ENCODE measurements around the gene LYPLAL1.
A peak's percentile ranks its signal among the peaks of the same experiment; 100 is the strongest.

LYPLAL1 gene

DNA sequence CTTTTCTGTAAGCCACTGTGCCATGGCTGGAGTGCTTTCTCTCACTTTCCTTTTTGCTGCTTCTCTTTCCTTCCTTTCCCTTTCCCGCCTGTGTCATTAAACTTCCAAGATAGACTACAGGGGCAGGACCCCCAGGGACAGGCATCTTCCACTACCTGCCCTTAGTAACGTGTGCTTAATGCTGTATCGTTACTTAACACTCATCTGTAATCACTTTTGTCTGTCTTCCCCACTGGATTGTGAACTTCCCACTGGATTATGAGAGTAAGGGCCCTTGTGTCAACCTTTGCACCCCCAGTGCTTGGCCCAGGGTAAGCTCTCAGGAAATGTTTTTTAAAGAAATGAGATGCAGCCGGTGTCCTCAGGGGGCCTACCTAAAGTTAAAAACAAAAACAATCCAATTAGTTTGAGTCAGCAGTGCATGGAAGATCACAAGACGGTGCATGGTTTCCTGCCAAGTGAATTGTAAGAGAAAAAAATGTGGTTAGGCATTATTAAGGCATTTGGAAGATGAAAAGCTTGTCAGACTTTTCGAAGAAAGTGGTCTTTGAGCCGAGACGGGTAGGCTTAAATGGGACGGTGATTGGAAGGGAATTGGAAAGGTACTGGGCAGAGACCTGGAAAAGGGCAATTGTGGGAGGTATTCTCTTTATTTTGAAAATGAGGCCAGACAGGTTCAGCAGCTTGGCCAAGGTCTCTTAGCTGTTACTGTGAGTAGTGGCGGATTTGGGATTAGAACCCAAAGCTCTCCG lies 958 bp downstream of the LYPLAL1 start:
- H3K4me3 ChIP-seq (ENCODE audit: low read depth, low read length): peak overlapping the region; percentile 78
- TF ChIP-seq, protein P1, sequence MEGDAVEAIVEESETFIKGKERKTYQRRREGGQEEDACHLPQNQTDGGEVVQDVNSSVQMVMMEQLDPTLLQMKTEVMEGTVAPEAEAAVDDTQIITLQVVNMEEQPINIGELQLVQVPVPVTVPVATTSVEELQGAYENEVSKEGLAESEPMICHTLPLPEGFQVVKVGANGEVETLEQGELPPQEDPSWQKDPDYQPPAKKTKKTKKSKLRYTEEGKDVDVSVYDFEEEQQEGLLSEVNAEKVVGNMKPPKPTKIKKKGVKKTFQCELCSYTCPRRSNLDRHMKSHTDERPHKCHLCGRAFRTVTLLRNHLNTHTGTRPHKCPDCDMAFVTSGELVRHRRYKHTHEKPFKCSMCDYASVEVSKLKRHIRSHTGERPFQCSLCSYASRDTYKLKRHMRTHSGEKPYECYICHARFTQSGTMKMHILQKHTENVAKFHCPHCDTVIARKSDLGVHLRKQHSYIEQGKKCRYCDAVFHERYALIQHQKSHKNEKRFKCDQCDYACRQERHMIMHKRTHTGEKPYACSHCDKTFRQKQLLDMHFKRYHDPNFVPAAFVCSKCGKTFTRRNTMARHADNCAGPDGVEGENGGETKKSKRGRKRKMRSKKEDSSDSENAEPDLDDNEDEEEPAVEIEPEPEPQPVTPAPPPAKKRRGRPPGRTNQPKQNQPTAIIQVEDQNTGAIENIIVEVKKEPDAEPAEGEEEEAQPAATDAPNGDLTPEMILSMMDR (conservative IDR thresholded peaks at IDR 0.05; ENCODE audit: low read depth, low read length): peak; percentile 2
- DNase-seq (ENCODE audit: low read depth): peak; percentile 98

DNA sequence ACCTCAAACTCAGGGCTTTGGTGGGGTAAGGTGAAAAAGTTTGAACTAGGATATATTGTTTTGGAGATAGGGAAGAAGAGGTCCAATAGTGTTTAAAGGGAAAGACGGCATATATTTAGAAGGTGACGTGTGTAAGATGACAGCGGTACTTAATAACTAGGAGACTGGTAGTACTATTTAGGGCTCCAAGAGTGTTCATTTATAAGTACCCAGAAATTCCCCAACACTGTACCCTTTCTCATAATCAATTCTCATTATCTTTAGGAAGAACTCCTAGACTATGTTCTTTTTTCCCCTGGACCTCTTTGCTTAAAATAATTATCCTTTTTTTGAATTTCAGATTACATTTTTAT lies 1.5 kb downstream of the LYPLAL1 start:
- DNase-seq (ENCODE audit: low read depth): no peak
- TF ChIP-seq, protein P1 (conservative IDR thresholded peaks at IDR 0.05; ENCODE audit: low read depth, low read length): no peak
- H3K4me3 ChIP-seq (ENCODE audit: low read depth, low read length): peak overlapping the region; percentile 78

- peak overlapping the region; percentile 12 for H3K4me3 ChIP-seq (ENCODE audit: low read depth, low read length)
- DNase-seq (ENCODE audit: low read depth): no peak
- TF ChIP-seq, protein P1 (conservative IDR thresholded peaks at IDR 0.05; ENCODE audit: low read depth, low read length): no peak
Measured at GRCh38 chr1:219176168-219176567, 2.5 kb downstream of the LYPLAL1 start.

GRCh38 chr1:219177363-219177762 lies 3.7 kb downstream of the LYPLAL1 start:
- DNase-seq (ENCODE audit: low read depth): no peak
- TF ChIP-seq, protein P1 (conservative IDR thresholded peaks at IDR 0.05; ENCODE audit: low read depth, low read length): no peak
- no peak overlapping the region for H3K4me3 ChIP-seq (ENCODE audit: low read depth, low read length)

GRCh38 chr1:219177940-219178339 lies 4.3 kb downstream of the LYPLAL1 start:
- TF ChIP-seq, protein P1 (conservative IDR thresholded peaks at IDR 0.05; ENCODE audit: low read depth, low read length): no peak
- DNase-seq (ENCODE audit: low read depth): no peak
- no peak overlapping the region for H3K4me3 ChIP-seq (ENCODE audit: low read depth, low read length)

DNA sequence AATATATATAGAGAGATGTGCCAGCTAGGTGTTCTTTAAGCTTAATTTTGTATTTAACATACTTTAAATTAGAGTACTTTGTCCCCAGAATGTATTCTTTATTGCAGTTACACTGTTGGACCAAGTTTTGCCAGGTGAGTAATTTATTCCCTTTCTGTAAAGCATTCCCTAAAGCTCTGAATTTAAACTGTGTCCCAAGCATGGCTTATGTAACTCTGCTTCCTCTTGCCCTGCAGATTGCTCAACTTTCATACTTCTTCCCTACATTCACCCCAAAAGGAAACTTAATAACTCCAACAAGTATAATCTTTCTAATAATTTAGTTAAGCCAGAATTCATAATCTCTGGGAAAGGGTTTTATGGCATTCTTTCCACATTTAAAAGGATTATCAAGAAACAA lies 5.6 kb downstream of the LYPLAL1 start:
- DNase-seq (ENCODE audit: low read depth): peak; percentile 57
- TF ChIP-seq, protein P1 (conservative IDR thresholded peaks at IDR 0.05; ENCODE audit: low read depth, low read length): no peak
- H3K4me3 ChIP-seq (ENCODE audit: low read depth, low read length): no peak overlapping the region

- H3K4me3 ChIP-seq (ENCODE audit: low read depth, low read length): no peak overlapping the region
- TF ChIP-seq, protein P1 (conservative IDR thresholded peaks at IDR 0.05; ENCODE audit: low read depth, low read length): no peak
- DNase-seq (ENCODE audit: low read depth): no peak
Measured at GRCh38 chr1:219184337-219184736, 10.7 kb downstream of the LYPLAL1 start.

Measured in choroid plexus epithelial cell (primary cell).